Neuronal stem cell (in vitro differentiated cells): Measurements from ENCODE around the gene NRG2.

Experiments
- DNase-seq: peaks from one replicate; pipeline ENCODE4 v3.0.0-alpha.2; 2013; ENCODE audit warnings: low spot score
- H2AFZ ChIP-seq: one replicate; pipeline ENCODE4 v1.6.1; 2013; ENCODE audit warnings: mild to moderate bottlenecking, low read length, inconsistent platforms
- H2AK5ac ChIP-seq: 2 replicates; pipeline ENCODE4 v1.6.1; 2013; ENCODE audit warnings: low read depth, mild to moderate bottlenecking, inconsistent platforms, low read length, moderate library complexity, mixed read lengths
- H2BK120ac ChIP-seq: 2 replicates; pipeline ENCODE4 v1.6.1; 2013; ENCODE audit warnings: low read depth, mild to moderate bottlenecking, inconsistent platforms, low read length, moderate library complexity, mixed read lengths
- H2BK12ac ChIP-seq: one replicate; pipeline ENCODE4 v1.6.1; 2013; ENCODE audit warnings: low read length, inconsistent platforms
- H2BK15ac ChIP-seq: 2 replicates; pipeline ENCODE4 v1.6.1; 2013; ENCODE audit warnings: mild to moderate bottlenecking, low read length, inconsistent platforms, mixed read lengths
- H2BK5ac ChIP-seq: one replicate; pipeline ENCODE4 v1.6.1; 2013; ENCODE audit warnings: inconsistent platforms, mild to moderate bottlenecking, low read length, moderate library complexity
- H3K14ac ChIP-seq: one replicate; pipeline ENCODE4 v1.6.1; 2013; ENCODE audit warnings: low read length, inconsistent platforms
- H3K18ac ChIP-seq: 2 replicates; pipeline ENCODE4 v1.6.1; 2013; ENCODE audit warnings: low read length, inconsistent platforms
- H3K23ac ChIP-seq: 2 replicates; pipeline ENCODE4 v1.6.1; 2013; ENCODE audit warnings: low read depth, mild to moderate bottlenecking, mixed read lengths, low read length, inconsistent platforms; ENCODE audit not compliant: poor library complexity
- H3K27ac ChIP-seq: replicated peaks from 3 replicates; pipeline ENCODE4 v1.5.1; 2013; ENCODE audit warnings: low read length, inconsistent platforms
- H3K27me3 ChIP-seq, 3 experiments: 2 replicates each; pipeline ENCODE4 v1.6.1; 2013; ENCODE audit warnings: low read length in 3 of 3, mild to moderate bottlenecking in 2 of 3, inconsistent platforms in 1 of 3, low read depth in 1 of 3, mixed read lengths in 1 of 3, moderate library complexity in 1 of 3; ENCODE audit not compliant: control insufficient read depth in 3 of 3, insufficient read depth in 3 of 3
- H3K36me3 ChIP-seq, 2 donors: replicated peaks in 1 of 2; 2 replicates each; pipeline ENCODE4 v1.6.1; 2013; ENCODE audit warnings: low read length in 2 of 2; ENCODE audit not compliant: control insufficient read depth in 2 of 2, insufficient read depth in 2 of 2
- H3K4ac ChIP-seq: 2 replicates; pipeline ENCODE4 v1.6.1; 2013; ENCODE audit warnings: inconsistent platforms, mild to moderate bottlenecking, low read length, moderate library complexity
- H3K4me1 ChIP-seq, 2 donors: 1 replicate in 1 of 2; 2 replicates in 1 of 2; pipeline ENCODE4 v1.6.1; 2013; ENCODE audit warnings: low read length in 2 of 2, low read depth in 1 of 2; ENCODE audit not compliant: control insufficient read depth in 2 of 2, insufficient read depth in 1 of 2
- H3K4me2 ChIP-seq: one replicate; pipeline ENCODE4 v1.6.1; 2013; ENCODE audit warnings: mild to moderate bottlenecking, low read length, inconsistent platforms; ENCODE audit not compliant: insufficient read depth, poor library complexity, severe bottlenecking
- H3K4me3 ChIP-seq, 2 donors: 2 replicates each; pipeline ENCODE4 v1.5.1; 2013; ENCODE audit warnings: low read length in 2 of 2, mild to moderate bottlenecking in 2 of 2, inconsistent platforms in 1 of 2, moderate library complexity in 1 of 2
- H3K79me1 ChIP-seq: one replicate; pipeline ENCODE4 v1.6.1; 2013; ENCODE audit warnings: low read depth, mild to moderate bottlenecking, inconsistent platforms, low read length, moderate library complexity
- H3K9ac ChIP-seq: one replicate; pipeline ENCODE4 v1.6.1; 2013; ENCODE audit warnings: mild to moderate bottlenecking, low read depth, low read length, inconsistent platforms; ENCODE audit not compliant: poor library complexity
- H3K9me3 ChIP-seq, 2 donors: replicated peaks in 1 of 2; 2 replicates each; pipeline versions ENCODE3 to v1.6.1; 2013; ENCODE audit warnings: low read length in 2 of 2, mild to moderate bottlenecking in 2 of 2, inconsistent platforms in 1 of 2, low read depth in 1 of 2, mixed read lengths in 1 of 2, moderate library complexity in 1 of 2; ENCODE audit not compliant: control insufficient read depth in 2 of 2, insufficient read depth in 1 of 2
- H4K8ac ChIP-seq: one replicate; pipeline ENCODE4 v1.6.1; 2013; ENCODE audit warnings: low read depth, mild to moderate bottlenecking, inconsistent platforms, low read length, moderate library complexity
- H4K91ac ChIP-seq: one replicate; pipeline ENCODE4 v1.6.1; 2013; ENCODE audit warnings: low read length, low read depth, mild to moderate bottlenecking, inconsistent platforms; ENCODE audit not compliant: poor library complexity
- WGBS, 2 donors: extraction: QIAGEN DNeasy Blood & Tissue Kit; methylation state at CpG; one replicate each; pipeline ENCODE4 v1.1.7; 2013; ENCODE audit warnings: missing lambda C conversion rate in 2 of 2, mixed read lengths in 1 of 2; ENCODE audit not compliant: insufficient read length in 2 of 2, insufficient replicate concordance in 1 of 2; ENCODE audit errors: extremely low coverage in 2 of 2; 5-methylcytosine and 5-hydroxymethylcytosine counted together

NRG2 gene

DNA sequence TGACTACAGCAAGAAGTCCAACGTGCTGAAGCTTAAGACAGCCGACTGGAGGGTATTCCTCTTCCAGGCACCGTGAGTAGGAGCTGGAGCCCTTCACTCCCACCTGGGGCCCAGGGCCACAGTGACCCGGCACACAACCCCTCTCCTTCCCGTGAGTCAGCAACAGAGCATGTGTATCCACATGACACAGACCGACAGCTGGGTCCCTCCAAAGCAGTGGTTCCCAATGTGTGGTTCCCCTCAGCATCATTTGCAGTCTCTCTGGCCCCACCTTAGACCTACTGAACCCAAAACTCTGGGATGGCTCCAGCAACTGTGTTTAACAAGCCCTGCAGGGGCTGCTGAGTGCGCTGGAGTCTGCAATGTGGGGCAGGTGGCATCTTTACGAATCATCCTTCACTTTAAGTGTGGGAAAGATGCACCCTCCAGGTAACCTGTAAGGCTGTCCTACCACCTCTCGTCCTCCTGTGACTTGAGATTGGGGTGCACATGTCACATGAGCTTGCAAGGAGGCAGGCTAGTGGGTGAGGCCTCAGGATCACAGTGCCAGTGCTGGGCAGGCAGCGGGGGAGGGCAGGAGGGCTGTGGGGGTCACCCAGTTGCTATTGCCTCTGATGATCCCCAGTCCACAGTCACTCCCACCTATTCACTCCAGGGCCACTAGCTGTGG, 205.3 kb downstream of the NRG2 start:
- H3K23ac ChIP-seq: peak overlapping the region; percentile 20
- no peak overlapping the region for H3K14ac ChIP-seq
- H3K36me3 ChIP-seq: no peaks in the 10 kb centered on the region
- no peaks in the 10 kb centered on the region for H3K4me1 ChIP-seq
- no peak overlapping the region for H2BK15ac ChIP-seq
- H3K18ac ChIP-seq: peak overlapping the region; percentile 73
- no peak overlapping the region for H2AFZ ChIP-seq
- H3K4me2 ChIP-seq: no peak overlapping the region
- peaks cover 0 to 59% (median 8%) of the 10 kb centered on the region in 3 experiments for H3K27me3 ChIP-seq
- H3K79me1 ChIP-seq: no peaks in the 10 kb centered on the region
- H2BK120ac ChIP-seq: no peak overlapping the region
- H3K4me3 ChIP-seq: no peak overlapping the region
- H3K4ac ChIP-seq: no peak overlapping the region
- no peak overlapping the region for H3K9ac ChIP-seq
- H3K9me3 ChIP-seq: peaks cover 0 to 2% of the 10 kb centered on the region in 2 donors
- DNase-seq: no peak
- WGBS, 2 donors: no CpG with 5 or more reads among the region's 10 CpGs
- H4K91ac ChIP-seq: no peak overlapping the region
- H3K27ac ChIP-seq: no peak overlapping the region
- H4K8ac ChIP-seq: peak overlapping the region; percentile 74
- no peak overlapping the region for H2BK5ac ChIP-seq
- H2BK12ac ChIP-seq: no peak overlapping the region
- no peak overlapping the region for H2AK5ac ChIP-seq

DNA sequence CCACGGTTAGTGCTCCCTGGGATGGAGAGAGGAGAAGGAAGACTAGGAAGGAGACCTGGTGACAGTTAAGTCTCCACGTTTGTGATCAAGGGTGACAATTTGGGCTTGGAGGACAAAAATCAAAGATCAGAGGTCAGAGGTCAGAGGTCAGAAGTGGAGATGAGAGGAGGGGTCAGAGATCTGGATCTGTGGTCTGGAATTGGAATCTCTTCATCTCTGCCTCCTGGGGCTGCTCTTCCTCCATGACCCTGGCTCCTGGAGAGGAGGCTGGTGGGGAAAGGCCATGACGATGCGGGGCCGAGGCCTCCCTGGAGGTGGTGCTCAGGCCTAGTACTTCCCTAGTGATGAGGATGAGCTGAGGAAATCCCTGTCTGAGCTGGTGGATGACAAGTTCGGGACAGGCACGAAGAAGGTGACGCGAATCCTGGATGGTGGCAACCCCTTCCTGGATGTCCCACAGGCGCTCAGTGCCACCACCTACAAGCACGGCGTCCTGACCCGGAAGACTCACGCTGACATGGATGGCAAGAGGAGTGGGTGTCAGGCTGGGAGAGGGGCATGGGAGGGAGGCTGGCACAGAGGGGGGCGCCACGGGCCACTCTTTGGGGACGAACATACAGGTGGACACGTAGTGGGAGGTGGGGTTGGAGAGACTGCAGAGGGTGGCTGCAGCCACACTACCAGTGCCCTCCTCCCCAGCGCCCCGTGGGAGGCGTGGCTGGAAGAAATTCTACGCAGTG, 206.5 kb downstream of the NRG2 start:
- H3K79me1 ChIP-seq: no peaks in the 10 kb centered on the region
- H3K4me3 ChIP-seq: peak overlapping the region in 1 of 2 donors; percentile 23
- no peak overlapping the region for H2BK15ac ChIP-seq
- peaks cover 0 to 2% of the 10 kb centered on the region in 2 donors for H3K9me3 ChIP-seq
- H3K14ac ChIP-seq: no peak overlapping the region
- H3K9ac ChIP-seq: no peak overlapping the region
- H3K4me2 ChIP-seq: no peak overlapping the region
- no peak overlapping the region for H3K4ac ChIP-seq
- H3K23ac ChIP-seq: no peak overlapping the region
- no CpG with 5 or more reads among the region's 22 CpGs for WGBS, 2 donors
- no peak overlapping the region for H4K91ac ChIP-seq
- no peak overlapping the region for H2BK5ac ChIP-seq
- H3K27ac ChIP-seq: no peak overlapping the region
- no peak overlapping the region for H2BK12ac ChIP-seq
- H3K27me3 ChIP-seq: peaks cover 0 to 52% (median 6%) of the 10 kb centered on the region in 3 experiments
- no peak for DNase-seq
- H2BK120ac ChIP-seq: no peak overlapping the region
- no peaks in the 10 kb centered on the region for H3K4me1 ChIP-seq
- no peaks in the 10 kb centered on the region for H3K36me3 ChIP-seq
- H2AK5ac ChIP-seq: no peak overlapping the region
- no peak overlapping the region for H3K18ac ChIP-seq
- no peak overlapping the region for H4K8ac ChIP-seq
- H2AFZ ChIP-seq: no peak overlapping the region

DNA sequence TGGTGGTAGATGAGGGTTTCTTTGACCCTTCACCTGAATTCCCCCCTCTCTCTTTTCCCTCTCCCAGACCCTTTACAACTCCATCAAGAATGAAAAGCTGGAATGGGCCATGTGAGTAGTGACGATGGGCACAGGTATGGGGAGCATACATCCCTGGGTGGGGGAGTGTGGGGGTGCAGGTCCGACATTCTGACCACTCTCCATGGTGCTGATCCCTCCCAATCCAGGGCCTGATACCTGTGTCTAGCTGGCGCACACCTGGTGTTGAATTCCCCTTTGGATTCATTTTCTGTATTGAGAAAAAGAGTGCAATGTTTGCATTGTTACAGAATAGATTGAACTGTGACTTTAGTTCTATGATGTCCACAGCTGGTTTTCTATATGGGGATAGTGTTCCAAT, 207.4 kb downstream of the NRG2 start:
- H4K8ac ChIP-seq: no peak overlapping the region
- WGBS, 2 donors: no CpG with 5 or more reads among the region's 3 CpGs
- H4K91ac ChIP-seq: no peak overlapping the region
- no peak overlapping the region for H3K4me2 ChIP-seq
- no peak overlapping the region for H2AFZ ChIP-seq
- H3K4ac ChIP-seq: no peak overlapping the region
- DNase-seq: no peak
- no peaks in the 10 kb centered on the region for H3K4me1 ChIP-seq
- H2BK120ac ChIP-seq: no peak overlapping the region
- H3K36me3 ChIP-seq: no peaks in the 10 kb centered on the region
- H3K4me3 ChIP-seq: no peak overlapping the region
- H3K79me1 ChIP-seq: no peaks in the 10 kb centered on the region
- H3K9ac ChIP-seq: no peak overlapping the region
- no peak overlapping the region for H3K14ac ChIP-seq
- H2BK15ac ChIP-seq: no peak overlapping the region
- no peak overlapping the region for H3K23ac ChIP-seq
- H2BK5ac ChIP-seq: no peak overlapping the region
- no peak overlapping the region for H3K18ac ChIP-seq
- no peak overlapping the region for H3K27ac ChIP-seq
- no peak overlapping the region for H2BK12ac ChIP-seq
- H3K27me3 ChIP-seq: peaks cover 0 to 46% (median 6%) of the 10 kb centered on the region in 3 experiments
- H2AK5ac ChIP-seq: no peak overlapping the region
- H3K9me3 ChIP-seq: peaks cover 0 to 2% of the 10 kb centered on the region in 2 donors

DNA sequence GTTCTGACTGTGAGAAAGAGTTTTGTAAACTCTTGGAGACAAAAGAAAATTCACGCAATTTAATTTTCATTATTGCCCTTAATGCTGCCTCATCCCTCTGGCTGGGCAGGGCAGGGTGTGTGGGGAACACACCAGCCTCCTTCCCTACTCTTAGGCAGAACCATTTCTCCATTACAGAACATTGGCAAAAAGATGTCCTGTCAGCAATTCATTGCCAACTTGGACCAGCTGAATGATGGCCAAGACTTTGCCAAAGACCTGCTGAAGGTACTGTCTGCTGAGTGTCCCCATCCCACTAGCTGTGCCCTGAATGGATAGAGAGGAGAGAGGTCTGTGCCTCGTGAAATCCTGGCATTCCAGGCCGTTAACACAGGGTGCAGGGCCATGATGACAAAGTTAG, 209.6 kb downstream of the NRG2 start:
- H3K4ac ChIP-seq: no peak overlapping the region
- no peaks in the 10 kb centered on the region for H3K79me1 ChIP-seq
- H2AK5ac ChIP-seq: no peak overlapping the region
- no peak overlapping the region for H3K9ac ChIP-seq
- no peak overlapping the region for H3K4me2 ChIP-seq
- H3K4me3 ChIP-seq: no peak overlapping the region
- no peak overlapping the region for H3K18ac ChIP-seq
- peaks cover 0 to 2% of the 10 kb centered on the region in 2 donors for H3K9me3 ChIP-seq
- no peak overlapping the region for H4K8ac ChIP-seq
- no peak overlapping the region for H2BK5ac ChIP-seq
- no peak overlapping the region for H3K14ac ChIP-seq
- no peak overlapping the region for H2BK15ac ChIP-seq
- H3K27ac ChIP-seq: no peak overlapping the region
- H3K4me1 ChIP-seq: no peaks in the 10 kb centered on the region
- WGBS, 2 donors: no CpG with 5 or more reads among the region's 3 CpGs
- H4K91ac ChIP-seq: no peak overlapping the region
- peaks cover 0 to 30% (median 6%) of the 10 kb centered on the region in 3 experiments for H3K27me3 ChIP-seq
- DNase-seq: no peak
- H2AFZ ChIP-seq: no peak overlapping the region
- no peak overlapping the region for H2BK12ac ChIP-seq
- no peak overlapping the region for H2BK120ac ChIP-seq
- H3K23ac ChIP-seq: no peak overlapping the region
- no peaks in the 10 kb centered on the region for H3K36me3 ChIP-seq
